HG03108 (cell line): ENCODE data around the gene PFDN2.

Source experiments
- ATAC-seq: cut with Tn5 transposase; IDR thresholded peaks from one replicate; pipeline ENCODE4 v1.9.1; 2021; ENCODE audit warnings: moderate library complexity; ENCODE audit not compliant: unreplicated experiment

PFDN2 gene

DNA sequence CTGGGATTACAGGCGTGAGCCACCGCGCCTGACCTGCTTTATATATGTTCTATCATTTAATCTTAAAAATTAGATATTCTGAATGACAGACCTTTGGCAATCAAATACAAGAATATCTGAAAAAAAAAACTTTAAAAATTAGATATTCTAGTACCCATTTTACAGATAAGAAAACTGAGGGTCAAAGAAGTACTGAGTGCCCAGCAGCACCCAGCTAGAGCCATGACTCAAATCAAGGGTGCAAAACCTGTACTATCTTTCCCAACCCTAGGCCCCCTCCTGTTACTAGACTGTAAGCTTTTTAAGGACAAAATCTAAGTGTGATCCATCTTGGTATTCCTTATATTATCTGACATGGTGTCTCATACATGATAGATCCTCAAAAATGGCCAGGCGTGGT lies 56.4 kb downstream of the PFDN2 start:
- ATAC-seq = no peak

DNA sequence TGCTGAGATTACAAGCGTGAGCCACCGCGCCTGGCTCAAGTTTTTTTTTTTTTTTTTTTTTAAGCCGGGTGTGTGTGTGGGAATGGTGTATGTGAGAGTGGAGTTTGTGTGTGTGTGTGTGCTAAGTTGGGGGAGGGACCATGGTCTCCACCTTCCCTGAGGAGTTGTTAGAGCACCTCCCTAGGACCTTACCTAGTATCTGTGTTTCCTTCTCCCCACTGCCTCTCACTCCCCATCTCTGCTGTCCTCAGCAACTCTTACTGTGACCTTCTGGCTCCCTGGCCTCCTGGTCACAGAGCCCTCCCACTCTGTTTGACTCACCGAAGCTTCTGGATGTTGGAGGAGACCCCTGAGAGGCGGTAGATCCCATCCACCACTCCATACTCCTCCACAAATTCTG lies 58.5 kb downstream of the PFDN2 start:
- no peak for ATAC-seq

DNA sequence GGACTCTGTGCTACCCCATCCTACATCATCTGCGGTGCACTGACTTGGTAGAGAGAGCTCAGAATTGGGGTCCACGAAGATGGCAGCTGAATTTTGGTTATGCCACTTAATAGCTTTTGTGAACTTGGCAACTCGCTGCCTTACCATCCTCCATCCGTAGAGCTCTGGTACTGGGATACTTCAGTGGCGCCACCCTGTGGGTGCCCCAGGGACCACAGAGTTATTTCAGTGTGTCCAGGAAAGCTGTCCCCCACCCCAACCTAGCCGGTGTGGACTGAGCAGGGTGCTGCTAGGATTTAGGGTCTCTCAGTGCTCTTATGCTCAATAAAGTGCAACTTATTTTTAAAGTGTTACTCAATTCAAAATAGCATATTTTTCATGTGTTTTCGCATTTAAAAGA lies 63.0 kb downstream of the PFDN2 start:
- no peak for ATAC-seq

DNA sequence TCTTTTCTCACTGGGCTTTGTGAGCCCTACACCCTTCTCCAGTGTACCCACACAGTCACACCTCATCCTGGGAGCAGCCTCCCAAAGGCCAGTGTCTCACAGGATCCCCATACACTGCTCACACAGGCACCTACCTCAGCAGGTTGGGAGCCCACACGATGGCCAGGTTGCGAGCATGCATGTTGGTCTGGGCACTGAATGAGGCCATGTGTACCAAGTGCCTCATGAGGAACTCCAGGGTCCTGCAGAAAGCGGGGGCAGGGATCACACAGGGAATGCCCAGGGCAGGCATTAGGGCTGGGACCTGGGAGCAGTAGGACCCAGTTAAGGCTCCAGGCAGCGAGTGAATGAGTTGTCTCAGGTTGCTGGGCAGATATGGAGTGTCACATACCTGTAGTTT lies 63.6 kb downstream of the PFDN2 start:
- ATAC-seq = no peak

DNA sequence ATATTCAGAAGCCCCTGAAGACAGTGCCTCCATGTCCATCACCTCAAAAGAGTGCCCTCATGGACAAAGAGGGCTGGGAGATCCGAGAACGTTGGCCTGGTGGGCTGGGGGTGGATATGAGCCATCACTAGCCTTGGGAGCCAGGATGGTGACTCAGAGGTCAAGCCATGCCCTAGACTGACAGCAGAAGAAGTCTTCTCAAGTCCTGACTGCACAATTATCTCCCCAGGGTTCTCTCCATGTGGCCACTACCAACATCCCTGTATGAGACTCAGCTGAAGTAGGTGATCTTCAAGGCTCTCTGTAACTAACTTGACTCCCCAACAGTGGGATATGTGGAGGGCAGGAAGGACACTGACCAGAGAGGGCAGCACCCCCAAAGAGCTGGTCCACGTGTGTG lies 64.9 kb downstream of the PFDN2 start:
- ATAC-seq = no peak

DNA sequence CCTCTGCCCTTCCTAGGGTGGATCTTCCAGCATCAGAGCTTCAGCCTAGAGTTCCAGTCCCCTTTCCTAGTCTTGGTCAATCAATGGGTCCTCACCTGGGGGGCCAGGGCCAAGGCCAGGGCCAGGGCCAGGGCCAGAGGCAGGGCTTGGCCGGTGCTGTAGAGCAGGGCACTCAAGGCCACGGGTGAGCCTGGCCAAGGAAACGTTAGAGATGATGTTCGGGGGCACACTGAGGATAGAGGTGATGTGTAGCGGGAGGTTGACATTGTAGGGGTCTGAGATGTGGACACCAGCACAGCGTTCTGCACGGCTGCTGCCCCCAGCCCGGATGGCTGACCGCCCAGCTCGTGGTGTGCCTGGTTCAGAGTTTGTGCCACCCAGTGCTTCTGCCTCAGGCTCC lies 66.6 kb downstream of the PFDN2 start:
- ATAC-seq = no peak
